DOHH2 (cell line): ENCODE data around the gene TGM2.

Experiments
- EZH2phosphoT487 ChIP-seq: fragments of 200-600 bp; sonication (generic); IDR thresholded peaks from 2 replicates; pipeline ENCODE4 v1.6.1; 2017; ENCODE audit warnings: borderline replicate concordance, mild to moderate bottlenecking, antibody characterized with exemption, low read length, moderate library complexity, mixed read lengths
- TF ChIP-seq, protein P1 (sequence below): fragments of 200-600 bp; sonication (generic); IDR thresholded peaks from one replicate; pipeline ENCODE4 v1.5.1; 2014; ENCODE audit warnings: antibody characterized with exemption, mild to moderate bottlenecking, low read depth, low read length; ENCODE audit not compliant: poor library complexity, severe bottlenecking

DNA sequence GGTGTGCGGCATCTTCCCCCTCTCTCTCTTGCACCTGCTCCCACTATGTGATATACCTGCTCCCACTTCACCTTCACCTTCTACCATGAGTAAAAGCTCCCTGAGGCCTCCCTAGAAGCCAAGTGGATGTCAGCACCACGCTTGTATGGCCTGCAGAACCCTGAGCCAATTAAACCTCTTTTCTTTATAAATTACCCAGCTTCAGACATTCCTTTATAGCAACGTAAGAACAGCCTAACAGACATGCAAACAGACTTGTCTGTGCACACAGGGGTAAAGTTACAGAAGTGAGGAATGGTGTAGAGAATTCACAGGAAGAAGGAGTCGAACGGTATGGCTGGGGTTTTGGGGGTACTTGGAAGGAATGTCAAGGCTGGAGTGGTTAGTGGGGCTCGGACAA, 14.8 kb upstream of the TGM2 start:
- TF ChIP-seq, protein P1, sequence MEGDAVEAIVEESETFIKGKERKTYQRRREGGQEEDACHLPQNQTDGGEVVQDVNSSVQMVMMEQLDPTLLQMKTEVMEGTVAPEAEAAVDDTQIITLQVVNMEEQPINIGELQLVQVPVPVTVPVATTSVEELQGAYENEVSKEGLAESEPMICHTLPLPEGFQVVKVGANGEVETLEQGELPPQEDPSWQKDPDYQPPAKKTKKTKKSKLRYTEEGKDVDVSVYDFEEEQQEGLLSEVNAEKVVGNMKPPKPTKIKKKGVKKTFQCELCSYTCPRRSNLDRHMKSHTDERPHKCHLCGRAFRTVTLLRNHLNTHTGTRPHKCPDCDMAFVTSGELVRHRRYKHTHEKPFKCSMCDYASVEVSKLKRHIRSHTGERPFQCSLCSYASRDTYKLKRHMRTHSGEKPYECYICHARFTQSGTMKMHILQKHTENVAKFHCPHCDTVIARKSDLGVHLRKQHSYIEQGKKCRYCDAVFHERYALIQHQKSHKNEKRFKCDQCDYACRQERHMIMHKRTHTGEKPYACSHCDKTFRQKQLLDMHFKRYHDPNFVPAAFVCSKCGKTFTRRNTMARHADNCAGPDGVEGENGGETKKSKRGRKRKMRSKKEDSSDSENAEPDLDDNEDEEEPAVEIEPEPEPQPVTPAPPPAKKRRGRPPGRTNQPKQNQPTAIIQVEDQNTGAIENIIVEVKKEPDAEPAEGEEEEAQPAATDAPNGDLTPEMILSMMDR, result no peak
- no peak for TF ChIP-seq EZH2phosphoT487
